Skin epidermis (tissue), 12 donors: Measurements from ENCODE around the gene RASL11B.
A peak's percentile ranks its signal among the peaks of the same experiment; 100 is the strongest.

Source experiments
- H3K27ac ChIP-seq, 21 experiments: fragments of 200-600 bp; sonication (generic) in 11 of 21; one replicate each; pipeline ENCODE4 v1.5.0; 2020; ENCODE audit warnings: mild to moderate bottlenecking in 3 of 21, inconsistent platforms in 2 of 21, moderate library complexity in 2 of 21
- H3K4me3 ChIP-seq, 7 experiments: fragments of 200-600 bp; sonication (generic) in 2 of 7; one replicate each; pipeline ENCODE4 v1.5.0; 2020; ENCODE audit warnings: inconsistent platforms in 2 of 7, mild to moderate bottlenecking in 2 of 7, moderate library complexity in 1 of 7

The RASL11B gene

DNA sequence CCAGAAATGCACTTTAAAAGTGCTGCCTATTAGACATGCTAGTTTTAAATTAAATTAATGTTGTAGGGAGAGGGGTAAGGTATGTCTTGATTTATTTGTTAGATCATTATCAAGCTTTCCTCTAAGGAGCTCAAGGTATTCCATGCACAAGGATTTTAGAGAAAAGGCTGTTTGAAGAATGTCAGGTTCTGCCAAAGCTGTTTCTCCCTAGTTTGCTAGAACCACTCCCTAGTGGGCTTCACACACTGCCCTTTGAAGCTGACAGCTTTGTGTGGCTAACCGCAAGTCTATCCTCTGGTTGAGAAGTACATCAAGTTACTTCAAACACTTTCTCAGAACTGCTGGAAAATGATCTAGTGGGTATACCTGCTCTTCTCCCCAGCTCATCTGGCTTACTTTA lies 32.3 kb downstream of the RASL11B start:
- Histone ChIP-seq H3K4me3 (no peak overlapping the region), H3K27ac (peak overlapping the region in 1 of 21 experiments; percentile 32)

GRCh38 chr4:52903273-52903672 lies 41.2 kb downstream of the RASL11B start:
- no peak overlapping the region for H3K27ac ChIP-seq
- H3K4me3 ChIP-seq: no peak overlapping the region

- Histone ChIP-seq H3K27ac (no peak overlapping the region), H3K4me3 (no peak overlapping the region)
Measured at GRCh38 chr4:52904421-52904820, 42.3 kb downstream of the RASL11B start.

DNA sequence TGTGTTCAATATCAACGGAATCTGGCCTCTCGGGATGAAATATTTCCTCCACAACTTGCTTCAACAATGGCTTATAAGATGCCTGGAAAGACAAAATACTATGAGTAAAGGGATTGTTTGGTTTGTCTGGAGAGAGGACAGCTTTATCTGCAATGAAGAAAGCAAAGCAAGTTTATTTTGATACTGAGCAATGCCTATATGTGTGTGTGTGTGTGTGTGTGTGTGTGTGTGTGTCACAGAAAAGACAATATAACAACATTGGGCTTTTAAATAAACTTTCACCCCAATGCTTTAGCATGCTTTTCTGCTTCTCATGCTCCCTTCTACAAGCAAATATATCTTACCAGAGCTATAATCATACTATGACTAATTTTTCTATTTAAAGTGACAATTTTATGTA lies 45.4 kb downstream of the RASL11B start:
- no peak overlapping the region for H3K27ac ChIP-seq
- H3K4me3 ChIP-seq: no peak overlapping the region

GRCh38 chr4:52910115-52910514 lies 48.0 kb downstream of the RASL11B start:
- no peak overlapping the region for H3K27ac ChIP-seq
- no peak overlapping the region for H3K4me3 ChIP-seq

- Histone ChIP-seq H3K4me3 (no peak overlapping the region), H3K27ac (no peak overlapping the region)
Measured at GRCh38 chr4:52911684-52912294, 49.7 kb downstream of the RASL11B start.

- no peak overlapping the region for H3K4me3 ChIP-seq
- peak overlapping the region in 2 of 21 experiments; percentile 5 to 12 for H3K27ac ChIP-seq
Measured at GRCh38 chr4:52912608-52913007, 50.5 kb downstream of the RASL11B start.

GRCh38 chr4:52914051-52914605 lies 52.0 kb downstream of the RASL11B start:
- no peak overlapping the region for H3K4me3 ChIP-seq

GRCh38 chr4:52915191-52915590 lies 53.1 kb downstream of the RASL11B start:
- Histone ChIP-seq H3K27ac (peak overlapping the region in 4 of 21 experiments; percentile 8 to 45 (median 12)), H3K4me3 (no peak overlapping the region)

More at GRCh38 chr4:52914051-52914605, 52.0 kb downstream of the RASL11B start:
- no peak overlapping the region for H3K27ac ChIP-seq

DNA sequence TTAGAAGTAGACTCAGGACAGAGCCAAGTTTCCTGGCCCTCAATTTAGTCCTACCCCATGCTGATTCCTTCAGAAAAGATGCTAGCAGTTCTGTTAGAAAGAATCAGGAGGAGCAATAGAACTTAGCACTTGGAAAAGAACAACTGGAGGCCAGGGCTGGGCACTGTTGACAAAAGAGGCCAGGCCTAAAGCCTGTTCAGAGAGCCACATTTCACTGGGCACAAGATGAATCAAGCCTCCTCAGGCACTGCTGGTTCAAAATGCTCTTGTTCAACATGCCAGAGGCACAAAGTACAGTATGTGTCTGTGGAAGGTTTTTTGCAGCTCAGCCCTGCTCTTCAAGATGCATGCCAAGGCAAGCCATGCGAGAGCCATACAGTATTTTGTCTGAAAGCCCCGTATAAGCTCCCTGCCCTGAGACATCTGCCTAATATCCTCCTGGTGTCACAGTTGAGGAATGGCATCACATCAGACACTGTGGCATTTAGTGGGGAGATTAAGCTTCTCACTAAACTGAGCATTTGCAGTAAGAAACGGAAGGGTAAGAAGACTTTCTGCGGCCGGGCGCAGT lies 53.7 kb downstream of the RASL11B start:
- peak overlapping the region in 3 of 21 experiments; percentile 2 to 45 (median 8) for H3K27ac ChIP-seq

More for the DNA sequence above, 53.7 kb downstream of the RASL11B start:
- H3K4me3 ChIP-seq: no peak overlapping the region
